OCI-LY7 (cell line): ENCODE data around the gene FANCI. TPM values are rescaled to one million over a fixed set of nuclear protein-coding genes. Genes with fewer than 3 reads are reported as not detected.

Source experiments
- BruUV-seq: library from RNA; stranded (reverse); fragments of 400-500 nt; replicated peaks from 2 replicates; lab custom pipeline; 2021; lab: Mats Ljungman, UMichigan
- CTCF ChIA-PET: fragments of 300-600 bp; sonication (Branson Sonifier 250); formaldehyde crosslinking; loops from one replicate; lab custom pipeline; 2022; ENCODE audit warnings: antibody characterized with exemption; ENCODE audit not compliant: unreplicated experiment; lab: Charles Lee
- POLR2A ChIA-PET: fragments of 300-600 bp; sonication (Branson Sonifier 250); formaldehyde crosslinking; loops from one replicate; lab custom pipeline; 2022; ENCODE audit warnings: antibody characterized with exemption; lab: Charles Lee
- DNase-seq: peaks from one replicate; pipeline ENCODE4 v3.0.0-alpha.2; 2015; ENCODE audit warnings: low spot score
- H2AFZ ChIP-seq: fragments of 200-600 bp; sonication (generic), shearing (Covaris generic); 2 replicates; pipeline ENCODE4 v1.6.1; 2014; ENCODE audit warnings: mild to moderate bottlenecking, antibody characterized with exemption, low read length, moderate library complexity
- H3K27ac ChIP-seq: fragments of 200-600 bp; sonication (generic); 2 replicates; pipeline ENCODE4 v1.5.1; 2014; ENCODE audit warnings: mixed run types, low read depth, mild to moderate bottlenecking, moderate library complexity, low read length, inconsistent platforms; ENCODE audit not compliant: poor library complexity, severe bottlenecking
- H3K36me3 ChIP-seq: fragments of 200-600 bp; sonication (generic); 2 replicates; pipeline ENCODE4 v1.6.1; 2014; ENCODE audit warnings: mild to moderate bottlenecking, antibody characterized with exemption, low read length, moderate library complexity, mixed read lengths; ENCODE audit not compliant: insufficient read depth
- H3K4me1 ChIP-seq: fragments of 200-600 bp; sonication (generic); 2 replicates; pipeline ENCODE4 v1.5.1; 2014; ENCODE audit warnings: mild to moderate bottlenecking, low read length; ENCODE audit not compliant: insufficient read depth, poor library complexity, severe bottlenecking
- H3K4me2 ChIP-seq: fragments of 200-600 bp; sonication (generic); 2 replicates; pipeline ENCODE4 v1.6.1; 2014; ENCODE audit warnings: mild to moderate bottlenecking, low read length
- H3K4me3 ChIP-seq: fragments of 200-600 bp; sonication (generic); 2 replicates; pipeline ENCODE4 v1.5.1; 2014; ENCODE audit warnings: mild to moderate bottlenecking, low read depth, low read length; ENCODE audit not compliant: poor library complexity, severe bottlenecking
- H3K79me2 ChIP-seq: fragments of 200-600 bp; sonication (generic); 2 replicates; pipeline ENCODE4 v1.6.1; 2016; ENCODE audit warnings: low read depth, mild to moderate bottlenecking, low read length, moderate library complexity, mixed read lengths; ENCODE audit not compliant: insufficient read depth
- H3K9me2 ChIP-seq: fragments of 200-600 bp; sonication (generic); 2 replicates; pipeline ENCODE4 v1.6.1; 2016; ENCODE audit warnings: mild to moderate bottlenecking, low read length, mixed read lengths; ENCODE audit not compliant: insufficient read depth
- H3K9me3 ChIP-seq: fragments of 200-600 bp; sonication (generic); 2 replicates; pipeline ENCODE4 v1.6.1; 2014; ENCODE audit warnings: mild to moderate bottlenecking, mixed run types, low read length, mixed read lengths
- H4K20me1 ChIP-seq: fragments of 200-600 bp; sonication (generic); 2 replicates; pipeline ENCODE4 v1.6.1; 2014; ENCODE audit warnings: mild to moderate bottlenecking, antibody characterized with exemption, low read length, moderate library complexity, mixed read lengths; ENCODE audit not compliant: insufficient read depth
- EZH2phosphoT487 ChIP-seq: fragments of 200-600 bp; sonication (generic); IDR thresholded peaks from 2 replicates; pipeline ENCODE4 v1.6.1; 2018; ENCODE audit warnings: low read depth, borderline replicate concordance, mild to moderate bottlenecking, mixed run types, antibody characterized with exemption, low read length, moderate library complexity, mixed read lengths
- intact Hi-C: fragments of 100-400 bp; cut with micrococcal nuclease; formaldehyde crosslinking; loops from one replicate; pipeline ENCODE4 v1.10.0; 2022; ENCODE audit not compliant: unreplicated experiment
- total RNA-seq, 2 experiments: library from RNA; depleted of rRNA in 1 of 2; stranded (reverse); fragments of >200 nt in 1 of 2; shearing (Covaris generic) in 1 of 2; gene quantifications; 2 replicates each; pipeline ENCODE4 v1.2.3, GENCODE V29; 2014 to 2022
- TF ChIP-seq, protein P1 (sequence below): fragments of 200-600 bp; sonication (generic); conservative IDR thresholded peaks from 2 replicates; pipeline ENCODE4 v1.5.1; 2014; ENCODE audit warnings: mild to moderate bottlenecking, antibody characterized with exemption, low read length, moderate library complexity, mixed read lengths

FANCI gene
- total RNA-seq, 2 experiments from 2014 or later, result 112 to 211 TPM

DNA sequence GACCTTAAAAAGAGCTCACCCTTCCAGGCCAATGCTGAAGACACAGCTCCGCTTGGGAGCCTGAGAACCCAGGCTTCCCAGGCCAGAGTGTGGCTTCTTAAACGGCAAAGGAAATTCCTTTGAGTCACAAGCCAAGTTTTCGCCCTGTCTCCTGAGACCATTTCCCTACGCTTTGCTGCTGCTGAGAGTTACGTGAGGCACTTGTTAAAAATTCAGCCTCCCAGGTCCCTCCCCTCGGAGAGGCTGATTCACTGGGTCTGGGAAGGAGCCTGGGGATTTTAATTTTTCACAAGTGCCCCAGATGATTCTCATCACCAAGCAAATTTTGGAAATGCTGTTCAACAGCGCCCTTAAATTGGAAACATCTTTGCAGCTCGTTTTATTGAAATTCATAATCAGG lies 47.9 kb upstream of the FANCI start:
- TF ChIP-seq, protein P1, sequence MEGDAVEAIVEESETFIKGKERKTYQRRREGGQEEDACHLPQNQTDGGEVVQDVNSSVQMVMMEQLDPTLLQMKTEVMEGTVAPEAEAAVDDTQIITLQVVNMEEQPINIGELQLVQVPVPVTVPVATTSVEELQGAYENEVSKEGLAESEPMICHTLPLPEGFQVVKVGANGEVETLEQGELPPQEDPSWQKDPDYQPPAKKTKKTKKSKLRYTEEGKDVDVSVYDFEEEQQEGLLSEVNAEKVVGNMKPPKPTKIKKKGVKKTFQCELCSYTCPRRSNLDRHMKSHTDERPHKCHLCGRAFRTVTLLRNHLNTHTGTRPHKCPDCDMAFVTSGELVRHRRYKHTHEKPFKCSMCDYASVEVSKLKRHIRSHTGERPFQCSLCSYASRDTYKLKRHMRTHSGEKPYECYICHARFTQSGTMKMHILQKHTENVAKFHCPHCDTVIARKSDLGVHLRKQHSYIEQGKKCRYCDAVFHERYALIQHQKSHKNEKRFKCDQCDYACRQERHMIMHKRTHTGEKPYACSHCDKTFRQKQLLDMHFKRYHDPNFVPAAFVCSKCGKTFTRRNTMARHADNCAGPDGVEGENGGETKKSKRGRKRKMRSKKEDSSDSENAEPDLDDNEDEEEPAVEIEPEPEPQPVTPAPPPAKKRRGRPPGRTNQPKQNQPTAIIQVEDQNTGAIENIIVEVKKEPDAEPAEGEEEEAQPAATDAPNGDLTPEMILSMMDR, result no peak
- Histone ChIP-seq H3K4me2 (no peak overlapping the region), H3K9me3 (no peaks in the 10 kb centered on the region), H3K9me2 (no peaks in the 10 kb centered on the region), H3K4me3 (no peak overlapping the region), H2AFZ (no peak overlapping the region), H3K27ac (no peak overlapping the region), H3K36me3 (peaks cover 8% of the 10 kb centered on the region; the same call in 1 of the 2 replicates), H3K79me2 (no peaks in the 10 kb centered on the region), H4K20me1 (no peaks in the 10 kb centered on the region), H3K4me1 (no peaks in the 10 kb centered on the region)
- intact Hi-C loops, result no loop called here
- no peak for DNase-seq
- ChIA-PET POLR2A (no interaction called here), CTCF (no interaction called here)
- no TSS peak for BruUV-seq

DNA sequence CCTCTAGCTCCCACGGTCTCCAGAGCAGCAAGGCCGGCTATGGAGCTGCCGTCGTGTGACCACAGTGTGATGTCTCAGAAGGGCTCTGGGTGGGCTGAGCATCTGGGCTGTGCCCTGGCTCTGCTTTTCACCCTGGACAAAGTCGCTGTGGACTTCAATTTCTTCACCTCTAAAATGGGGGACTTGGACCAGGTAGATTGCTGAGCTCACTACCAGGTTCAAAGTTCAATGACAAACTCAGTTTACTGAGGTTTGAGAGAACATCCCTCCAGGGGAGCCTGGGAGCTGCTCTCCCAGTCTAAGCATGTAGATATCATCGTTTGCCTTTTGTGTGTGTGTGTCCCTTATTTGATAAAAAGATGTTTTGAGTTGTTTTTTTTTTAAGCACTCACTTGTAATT lies 47.5 kb upstream of the FANCI start:
- Histone ChIP-seq H3K4me3 (no peak overlapping the region), H3K36me3 (peaks cover 5% of the 10 kb centered on the region; the same call in 1 of the 2 replicates)

DNA sequence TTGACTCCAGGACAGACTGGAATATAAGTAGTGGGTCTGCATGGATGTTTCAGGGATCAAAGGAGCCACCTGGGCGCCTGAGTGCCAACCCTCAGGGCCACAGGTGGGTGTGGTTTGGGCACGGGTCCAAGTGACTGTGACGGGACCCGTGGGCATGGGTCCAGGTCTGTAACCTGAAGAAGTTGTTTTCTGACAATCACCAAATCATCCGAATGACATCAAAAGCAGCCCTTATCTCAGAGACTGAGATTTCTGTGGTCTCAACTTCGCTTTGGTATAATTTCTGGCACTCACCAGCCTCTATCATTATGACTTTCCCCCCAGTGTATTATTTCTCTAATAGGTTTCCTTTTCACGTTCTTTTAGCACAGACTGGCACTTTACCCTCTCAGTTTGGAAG lies 46.8 kb upstream of the FANCI start:
- intact Hi-C loops, result no loop called here

More for the DNA sequence above, 47.5 kb upstream of the FANCI start:
- Histone ChIP-seq H3K27ac (no peak overlapping the region), H3K4me1 (no peaks in the 10 kb centered on the region), H4K20me1 (no peaks in the 10 kb centered on the region), H2AFZ (no peak overlapping the region), H3K79me2 (no peaks in the 10 kb centered on the region), H3K9me3 (no peaks in the 10 kb centered on the region), H3K4me2 (no peak overlapping the region), H3K9me2 (no peaks in the 10 kb centered on the region)
- no peak for TF ChIP-seq EZH2phosphoT487
- TF ChIP-seq, protein P1, result no peak
- ChIA-PET POLR2A (interaction anchor here (0.7 kb wide), 1 partner anchor 565 kb away, joined by 3 read pairs; no protein-coding TSS in a partner anchor), CTCF (no interaction called here)
- DNase-seq, result no peak
- BruUV-seq, result no TSS peak
- intact Hi-C loops, result no loop called here

More for the DNA sequence above, 46.8 kb upstream of the FANCI start:
- Histone ChIP-seq H3K79me2 (no peaks in the 10 kb centered on the region), H2AFZ (no peak overlapping the region), H3K27ac (no peak overlapping the region), H3K36me3 (peaks cover 5% of the 10 kb centered on the region; the same call in 1 of the 2 replicates), H3K9me3 (no peaks in the 10 kb centered on the region), H3K9me2 (no peaks in the 10 kb centered on the region), H3K4me3 (no peak overlapping the region), H3K4me2 (no peak overlapping the region), H4K20me1 (no peaks in the 10 kb centered on the region), H3K4me1 (no peaks in the 10 kb centered on the region)
- DNase-seq, result no peak
- POLR2A ChIA-PET, result interaction anchor here (0.7 kb wide), 1 partner anchor 564 kb away, joined by 3 read pairs; no protein-coding TSS in a partner anchor
- CTCF ChIA-PET, result no interaction called here
- no TSS peak for BruUV-seq
- TF ChIP-seq, protein P1, result no peak
